Muscle layer of duodenum (tissue), 2 donors: ENCODE results near the gene CMTM2.

Source experiments
- H3K27ac ChIP-seq: one replicate; pipeline ENCODE4 v1.7.0; 2013; ENCODE audit warnings: mild to moderate bottlenecking, low read length
- H3K27me3 ChIP-seq: one replicate; pipeline ENCODE4 v1.7.0; 2013; ENCODE audit warnings: low read depth, mild to moderate bottlenecking, control low read depth, low read length
- H3K36me3 ChIP-seq, 2 donors: one replicate each; pipeline ENCODE4 v1.7.0; 2013; ENCODE audit warnings: low read length in 2 of 2, control low read depth in 1 of 2, mild to moderate bottlenecking in 1 of 2; ENCODE audit not compliant: insufficient read depth in 2 of 2, control insufficient read depth in 1 of 2
- H3K4me1 ChIP-seq, 2 donors: one replicate each; pipeline ENCODE4 v1.7.0; 2013; ENCODE audit warnings: low read length in 2 of 2, mild to moderate bottlenecking in 2 of 2, control low read depth in 1 of 2, moderate library complexity in 1 of 2; ENCODE audit not compliant: insufficient read depth in 2 of 2, control insufficient read depth in 1 of 2
- H3K4me3 ChIP-seq, 2 donors: one replicate each; pipeline ENCODE4 v1.7.0; 2013; ENCODE audit warnings: low read length in 2 of 2, low read depth in 1 of 2, mild to moderate bottlenecking in 1 of 2
- H3K9me3 ChIP-seq, 2 donors: one replicate each; pipeline ENCODE4 v1.7.0; 2013; ENCODE audit warnings: low read length in 2 of 2, control low read depth in 1 of 2, mild to moderate bottlenecking in 1 of 2; ENCODE audit not compliant: control insufficient read depth in 1 of 2
- donor health status: healthy.

Gene CMTM2

DNA sequence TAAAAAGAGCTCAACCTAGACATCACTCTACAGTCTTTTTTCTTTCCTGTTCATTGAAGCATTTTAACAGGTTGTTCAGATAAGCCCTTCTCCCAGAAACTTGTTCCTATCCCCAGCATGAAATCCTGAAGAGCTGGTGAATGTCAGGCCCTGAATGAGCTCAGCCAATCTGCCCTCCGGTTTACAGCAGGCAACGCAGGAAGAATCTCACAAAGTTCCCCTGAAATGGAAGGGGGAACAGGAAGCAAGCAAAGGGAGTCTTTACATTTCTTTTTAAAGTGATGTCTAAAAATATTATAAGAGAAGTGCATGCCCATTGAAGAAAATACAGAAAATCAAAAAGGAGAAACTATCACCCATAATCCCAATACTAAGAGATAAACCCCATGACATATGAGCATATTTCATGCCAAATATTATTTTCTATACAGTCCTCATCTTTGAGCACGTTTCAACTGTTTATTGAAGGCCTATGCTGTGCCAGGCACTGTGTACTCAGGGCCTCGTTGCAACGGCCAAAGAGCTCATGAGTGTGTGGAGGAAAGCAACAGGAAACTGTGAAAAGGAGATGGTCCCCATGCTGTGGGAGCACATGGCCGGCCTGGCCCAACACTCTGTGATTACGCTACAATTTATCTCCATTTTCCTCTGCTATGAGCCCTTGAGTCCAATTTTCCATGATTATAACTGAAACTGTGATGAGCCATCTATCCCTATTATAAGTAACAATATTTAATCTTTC is 35.1 kb upstream of the CMTM2 start:
- no peaks in the 10 kb centered on the region for H3K27me3 ChIP-seq

DNA sequence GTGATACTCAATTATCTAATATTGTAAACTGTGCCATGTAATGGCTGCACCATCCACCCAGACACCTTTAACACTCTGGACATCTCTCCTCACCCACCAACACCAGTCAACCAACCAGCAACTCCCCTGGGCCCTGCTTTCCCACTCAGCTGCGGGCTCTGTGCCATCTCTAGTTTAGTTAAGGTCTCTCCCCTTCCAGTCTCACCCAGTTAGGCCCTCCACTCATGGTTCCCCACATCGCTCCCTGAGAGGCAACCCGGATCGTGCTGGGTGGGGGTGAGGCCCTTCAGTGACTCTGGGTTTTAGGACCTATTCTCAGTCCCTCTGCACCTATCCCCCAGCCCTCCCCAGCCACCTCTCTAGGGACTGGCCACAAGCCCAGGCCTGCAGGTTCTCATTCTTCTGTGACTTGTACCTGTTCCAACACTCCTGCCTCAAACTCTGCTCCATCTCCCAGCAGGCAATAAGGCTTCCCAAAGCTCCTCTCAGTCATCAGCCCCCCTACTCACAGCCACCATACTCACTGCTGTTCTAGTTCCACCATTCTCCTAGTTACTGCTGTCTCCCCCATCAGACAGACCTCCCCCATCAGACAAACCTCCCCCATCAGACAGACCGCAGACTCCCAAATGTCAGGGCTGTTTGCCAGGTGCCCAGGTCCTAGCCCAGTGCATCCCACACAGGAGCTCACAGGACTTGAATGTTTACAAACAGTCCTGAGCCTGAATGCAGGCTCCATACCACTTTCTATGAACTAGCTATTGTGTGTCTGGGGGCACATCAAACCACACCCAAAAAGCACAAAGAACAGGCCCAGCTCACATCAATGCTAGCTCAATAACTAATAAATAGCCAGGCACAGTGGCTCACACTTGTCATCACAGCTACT is 31.9 kb upstream of the CMTM2 start:
- Histone ChIP-seq H3K4me3 (no peak overlapping the region), H3K4me1 (peaks cover 6 to 39% of the 10 kb centered on the region in 2 donors), H3K36me3 (peaks cover 4 to 12% of the 10 kb centered on the region in 2 donors), H3K9me3 (no peaks in the 10 kb centered on the region), H3K27me3 (no peaks in the 10 kb centered on the region), H3K27ac (no peak overlapping the region)

More for the DNA sequence above, 35.1 kb upstream of the CMTM2 start:
- peaks cover 6 to 23% of the 10 kb centered on the region in 2 donors for H3K4me1 ChIP-seq
- no peak overlapping the region for H3K27ac ChIP-seq
- peaks cover 15 to 27% of the 10 kb centered on the region in 2 donors for H3K36me3 ChIP-seq
- H3K4me3 ChIP-seq: no peak overlapping the region
- no peaks in the 10 kb centered on the region for H3K9me3 ChIP-seq

DNA sequence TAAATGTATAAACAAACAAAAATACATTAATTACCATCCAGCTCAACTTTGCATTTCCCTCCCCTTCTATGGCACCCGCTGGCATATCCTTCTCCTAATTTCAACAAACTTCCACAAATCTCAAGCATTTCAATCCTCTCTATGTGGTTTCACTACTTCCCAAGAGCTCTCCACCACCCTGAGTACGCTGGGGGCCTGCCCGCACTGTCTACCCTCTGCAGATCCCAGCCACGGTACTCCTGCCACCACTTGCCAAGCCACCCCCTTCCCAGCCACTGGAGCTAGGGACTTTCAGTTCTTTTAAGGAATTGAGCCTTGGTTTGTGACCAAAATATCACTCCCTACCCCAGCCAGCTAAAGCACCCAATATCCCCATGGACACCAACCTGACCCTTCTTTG is 31.2 kb upstream of the CMTM2 start:
- H3K27ac ChIP-seq: no peak overlapping the region

DNA sequence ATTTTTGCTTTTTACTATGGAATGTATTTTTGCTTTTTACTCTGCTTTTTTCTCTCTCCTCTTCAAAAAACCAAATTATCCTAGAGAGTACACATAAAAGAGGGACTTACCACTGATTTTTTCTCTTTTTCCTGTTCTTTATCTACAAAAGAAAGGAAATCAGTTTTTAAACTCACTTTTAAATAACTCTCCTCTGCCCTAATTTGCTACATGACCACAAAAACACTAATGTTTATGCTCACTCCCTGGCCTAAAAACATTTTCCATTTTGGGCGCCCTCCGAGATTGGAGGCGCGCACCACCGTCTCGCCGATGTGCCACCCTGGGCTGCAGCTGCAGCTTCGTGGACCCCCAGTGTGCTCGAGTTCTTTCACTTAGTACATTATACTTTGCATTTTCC is 30.4 kb upstream of the CMTM2 start:
- no peaks in the 10 kb centered on the region for H3K9me3 ChIP-seq

More for the DNA sequence above, 31.2 kb upstream of the CMTM2 start:
- H3K4me1 ChIP-seq: peaks cover 6 to 43% of the 10 kb centered on the region in 2 donors
- H3K36me3 ChIP-seq: peaks cover 4 to 11% of the 10 kb centered on the region in 2 donors
- peak overlapping the region in 1 of 2 donors; percentile 68 for H3K4me3 ChIP-seq
- no peaks in the 10 kb centered on the region for H3K27me3 ChIP-seq
- no peaks in the 10 kb centered on the region for H3K9me3 ChIP-seq

DNA sequence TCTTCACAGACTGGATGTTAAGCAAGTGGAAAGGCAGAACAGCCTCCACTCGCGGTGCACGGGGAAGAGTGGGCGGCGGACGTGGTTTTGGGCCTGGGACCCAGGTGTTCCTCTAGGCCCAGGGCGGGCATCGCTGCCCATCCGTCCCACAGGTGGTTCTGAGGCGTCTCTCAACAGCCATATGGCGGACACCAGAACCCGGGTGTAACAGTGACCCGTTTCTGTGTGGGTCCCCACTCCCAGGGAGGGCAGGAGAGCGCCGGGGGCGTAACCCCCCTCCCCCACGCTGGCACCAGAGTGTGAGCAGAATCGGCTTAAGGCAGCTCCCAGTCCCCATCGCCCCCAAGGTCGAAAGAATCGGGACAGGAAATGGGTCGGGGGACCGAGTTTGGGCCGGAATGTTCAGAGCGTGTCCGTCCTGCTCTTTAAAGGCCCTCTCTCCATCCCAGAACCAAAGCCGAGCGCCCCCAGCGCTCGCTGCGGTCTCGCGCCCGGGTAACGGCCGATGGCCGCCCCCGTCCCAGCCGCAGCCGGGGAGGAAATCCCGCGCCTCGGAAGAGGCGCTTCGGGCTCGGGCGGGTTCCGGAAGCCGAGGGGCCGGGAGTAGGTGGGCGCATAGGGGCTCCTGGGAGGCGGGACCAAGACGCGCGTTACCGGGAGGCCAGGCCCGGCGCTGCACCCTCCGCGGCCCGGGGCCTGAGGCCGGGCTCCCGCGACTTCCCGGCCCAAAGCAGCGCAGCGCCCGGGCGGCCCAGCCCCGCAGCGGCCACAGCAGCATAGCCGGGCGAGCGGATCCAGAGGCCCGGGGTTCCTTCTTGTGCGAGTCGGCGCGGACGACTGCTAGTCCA is 29.8 kb upstream of the CMTM2 start, which contains the start of gene TK2:
TSS of gene TK2 (minus strand) at position 839 of the 848 bp plus-strand sequence. CDS start at position 778, 61 bp downstream.
- peaks cover 3 to 4% of the 10 kb centered on the region in 2 donors for H3K36me3 ChIP-seq
- H3K4me1 ChIP-seq: peaks cover 11 to 48% of the 10 kb centered on the region in 2 donors
- H3K27me3 ChIP-seq: no peaks in the 10 kb centered on the region
- H3K4me3 ChIP-seq: peak within 1 kb of the TSS; percentile 68 to 75
- H3K27ac ChIP-seq: peak within 1 kb of the TSS; percentile 95
- no peaks in the 10 kb centered on the region for H3K9me3 ChIP-seq

More for the DNA sequence above, 30.4 kb upstream of the CMTM2 start:
- peaks cover 11 to 48% of the 10 kb centered on the region in 2 donors for H3K4me1 ChIP-seq
- H3K27ac ChIP-seq: peak overlapping the region; percentile 95
- no peaks in the 10 kb centered on the region for H3K27me3 ChIP-seq
- peak overlapping the region; percentile 68 to 75 for H3K4me3 ChIP-seq
- H3K36me3 ChIP-seq: peaks cover 3 to 4% of the 10 kb centered on the region in 2 donors

DNA sequence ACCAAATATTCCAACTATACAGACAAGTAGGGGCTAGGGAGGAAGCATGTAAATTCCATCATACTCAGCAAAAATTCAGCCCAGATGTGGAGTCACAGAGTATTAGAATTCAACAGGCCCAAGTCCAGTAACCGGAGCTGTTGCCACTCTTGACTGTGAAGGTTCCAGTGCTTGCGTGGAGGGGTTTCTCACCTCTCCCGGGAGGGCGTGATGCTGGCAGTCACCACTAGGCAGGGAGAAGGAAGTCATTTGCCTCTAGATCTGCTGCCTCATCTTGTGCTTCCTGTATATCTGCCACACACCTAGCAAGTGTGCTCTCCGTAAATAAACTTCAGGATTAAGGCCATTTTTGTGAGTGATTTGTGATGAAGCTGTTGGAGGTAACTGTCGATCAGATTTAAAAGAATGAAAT is 27.9 kb upstream of the CMTM2 start:
- Histone ChIP-seq H3K4me3 (peak overlapping the region; percentile 72 to 82), H3K36me3 (peaks cover 0 to 3% of the 10 kb centered on the region in 2 donors), H3K9me3 (no peaks in the 10 kb centered on the region), H3K4me1 (peaks cover 11 to 48% of the 10 kb centered on the region in 2 donors), H3K27ac (peak overlapping the region; percentile 91), H3K27me3 (no peaks in the 10 kb centered on the region)

DNA sequence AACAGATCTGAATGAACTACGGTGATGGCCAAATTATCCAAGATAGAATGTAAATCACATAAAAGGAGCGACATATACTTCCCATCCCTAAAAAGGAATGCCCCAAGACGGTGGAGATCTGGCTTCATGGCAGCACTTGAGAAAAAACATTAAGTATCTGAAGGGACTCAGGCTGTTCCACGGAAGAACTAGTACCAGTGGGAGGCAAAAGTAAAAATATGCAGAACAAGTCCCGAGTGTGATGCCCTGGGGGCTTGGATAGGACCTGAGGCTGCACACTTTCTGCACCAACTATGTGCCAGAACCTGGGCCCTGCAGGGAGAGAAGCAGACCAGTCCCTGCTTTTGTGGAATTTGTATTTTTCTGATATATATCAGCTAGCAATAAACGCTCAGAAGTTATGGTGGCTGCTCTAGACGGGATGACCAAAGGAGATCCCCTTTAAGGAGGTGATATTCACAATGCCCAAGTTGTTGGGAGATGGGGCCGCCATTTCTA is 27.4 kb upstream of the CMTM2 start:
- no peaks in the 10 kb centered on the region for H3K27me3 ChIP-seq
- peaks cover 11 to 48% of the 10 kb centered on the region in 2 donors for H3K4me1 ChIP-seq
- H3K9me3 ChIP-seq: no peaks in the 10 kb centered on the region
- peaks cover 0 to 3% of the 10 kb centered on the region in 2 donors for H3K36me3 ChIP-seq
- H3K4me3 ChIP-seq: peak overlapping the region; percentile 72 to 82
- H3K27ac ChIP-seq: peak overlapping the region; percentile 91

DNA sequence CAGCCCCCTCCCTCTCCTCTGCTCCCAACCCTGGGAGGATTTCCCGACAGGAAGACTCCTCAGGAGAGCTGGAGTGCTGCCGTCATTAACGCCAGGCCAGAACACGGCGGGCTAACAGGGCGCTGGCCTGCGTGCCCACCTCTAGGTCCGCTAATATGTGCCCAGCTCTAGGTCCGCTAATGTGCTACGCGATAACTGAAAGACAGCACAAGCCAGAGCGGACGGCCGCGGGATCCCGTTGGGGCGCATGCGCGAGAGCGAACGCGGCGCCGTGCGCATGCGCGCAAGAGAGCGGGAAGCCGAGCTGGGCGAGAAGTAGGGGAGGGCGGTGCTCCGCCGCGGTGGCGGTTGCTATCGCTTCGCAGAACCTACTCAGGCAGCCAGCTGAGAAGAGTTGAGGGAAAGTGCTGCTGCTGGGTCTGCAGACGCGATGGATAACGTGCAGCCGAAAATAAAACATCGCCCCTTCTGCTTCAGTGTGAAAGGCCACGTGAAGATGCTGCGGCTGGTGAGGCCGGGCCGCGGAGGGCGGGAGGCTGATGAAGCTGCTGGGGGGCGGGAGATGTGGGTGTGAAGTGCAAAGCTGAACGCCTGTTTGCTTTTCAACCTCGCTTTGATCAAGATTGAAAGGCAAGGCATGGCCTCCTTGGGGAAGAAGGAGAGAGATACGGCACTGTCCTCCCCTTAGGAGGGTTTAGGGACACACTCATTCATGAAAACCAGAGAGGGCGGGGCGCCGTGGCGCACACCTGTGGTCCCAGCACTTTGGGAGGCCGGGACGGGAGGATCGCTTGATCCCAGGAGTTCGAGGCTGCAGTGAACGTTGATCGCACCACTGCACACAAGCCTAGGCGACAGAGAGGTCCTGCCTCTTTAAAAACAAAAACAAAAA is 26.7 kb upstream of the CMTM2 start, which contains the start of gene CKLF:
TSS of gene CKLF (plus strand) at position 291 of the 892 bp plus-strand sequence. CDS start at position 431, 140 bp downstream.
- H3K4me1 ChIP-seq: peaks cover 11 to 41% of the 10 kb centered on the region in 2 donors
- peak within 1 kb of the TSS; percentile 91 for H3K27ac ChIP-seq
- peak within 1 kb of the TSS; percentile 72 to 82 for H3K4me3 ChIP-seq
- no peaks in the 10 kb centered on the region for H3K27me3 ChIP-seq
- no peaks in the 10 kb centered on the region for H3K9me3 ChIP-seq
- H3K36me3 ChIP-seq: peaks cover 0 to 3% of the 10 kb centered on the region in 2 donors

DNA sequence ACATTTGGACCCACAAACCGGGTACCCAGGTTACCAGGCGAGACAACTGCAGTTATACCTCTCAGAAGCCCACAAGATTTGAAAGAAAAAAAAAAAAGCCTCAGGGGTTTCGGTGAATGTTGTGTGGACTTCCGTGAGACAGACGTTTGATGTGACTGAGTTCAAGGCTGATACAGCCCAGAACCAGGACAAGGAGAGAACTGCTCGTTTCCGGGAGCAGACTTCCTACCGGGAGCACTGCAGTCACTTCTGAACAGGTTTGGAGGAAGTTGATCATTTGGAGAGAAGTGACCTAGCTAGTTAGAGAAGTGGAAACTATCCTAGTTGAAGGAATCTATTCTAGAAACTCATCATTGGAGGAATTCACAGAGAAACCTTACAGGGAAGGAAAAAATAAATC is 26.0 kb upstream of the CMTM2 start:
- Histone ChIP-seq H3K4me1 (peaks cover 11 to 35% of the 10 kb centered on the region in 2 donors), H3K9me3 (no peaks in the 10 kb centered on the region), H3K27ac (peak overlapping the region; percentile 91), H3K36me3 (peaks cover under 1 to 1% of the 10 kb centered on the region in 2 donors), H3K27me3 (no peaks in the 10 kb centered on the region), H3K4me3 (peak overlapping the region; percentile 72 to 82)
